Activated CD8-positive, alpha-beta memory T cell treated with anti-CD3 and anti-CD28 coated beads, Interleukin-2, amount 50 U/mL, for 24 hours (primary cell): ENCODE data around the gene SLC7A8.

ENCODE experiments used
- DNase-seq: peaks from one replicate; pipeline ENCODE4 v3.0.0-alpha.2; 2020; ENCODE audit errors: extremely low read depth

The SLC7A8 gene

GRCh38 chr14:23094666-23095195, 88.7 kb downstream of the SLC7A8 start, which contains the start of gene ACIN1:
Gene ACIN1 (minus strand): TSS chr14:23095136. CDS start chr14:23095112, 24 bp downstream.
- peak; percentile 60 for DNase-seq

- no peak for DNase-seq
These were observed 89.3 kb downstream of the SLC7A8 start for GRCh38 chr14:23093991-23094665.

DNA sequence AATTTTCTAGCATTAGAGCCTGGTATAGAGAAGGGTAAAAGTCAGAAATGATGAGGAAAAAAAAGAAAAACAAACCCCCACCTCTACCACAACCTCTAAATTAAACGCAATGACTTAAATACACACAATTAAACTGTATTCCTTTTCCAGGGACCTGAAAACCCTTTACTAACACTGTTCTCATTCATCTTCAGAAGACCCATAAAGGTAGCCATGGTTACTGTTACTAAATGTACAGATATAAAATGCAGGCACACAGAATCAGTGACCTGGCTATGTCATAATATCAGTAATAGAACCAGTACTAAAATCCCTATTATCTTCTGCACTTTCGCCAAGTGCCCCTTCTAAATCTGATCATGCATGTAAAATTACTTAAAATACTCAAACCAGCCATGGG, 89.9 kb downstream of the SLC7A8 start:
- no peak for DNase-seq

- no peak for DNase-seq
These were observed 90.4 kb downstream of the SLC7A8 start for GRCh38 chr14:23093104-23093503.

DNA sequence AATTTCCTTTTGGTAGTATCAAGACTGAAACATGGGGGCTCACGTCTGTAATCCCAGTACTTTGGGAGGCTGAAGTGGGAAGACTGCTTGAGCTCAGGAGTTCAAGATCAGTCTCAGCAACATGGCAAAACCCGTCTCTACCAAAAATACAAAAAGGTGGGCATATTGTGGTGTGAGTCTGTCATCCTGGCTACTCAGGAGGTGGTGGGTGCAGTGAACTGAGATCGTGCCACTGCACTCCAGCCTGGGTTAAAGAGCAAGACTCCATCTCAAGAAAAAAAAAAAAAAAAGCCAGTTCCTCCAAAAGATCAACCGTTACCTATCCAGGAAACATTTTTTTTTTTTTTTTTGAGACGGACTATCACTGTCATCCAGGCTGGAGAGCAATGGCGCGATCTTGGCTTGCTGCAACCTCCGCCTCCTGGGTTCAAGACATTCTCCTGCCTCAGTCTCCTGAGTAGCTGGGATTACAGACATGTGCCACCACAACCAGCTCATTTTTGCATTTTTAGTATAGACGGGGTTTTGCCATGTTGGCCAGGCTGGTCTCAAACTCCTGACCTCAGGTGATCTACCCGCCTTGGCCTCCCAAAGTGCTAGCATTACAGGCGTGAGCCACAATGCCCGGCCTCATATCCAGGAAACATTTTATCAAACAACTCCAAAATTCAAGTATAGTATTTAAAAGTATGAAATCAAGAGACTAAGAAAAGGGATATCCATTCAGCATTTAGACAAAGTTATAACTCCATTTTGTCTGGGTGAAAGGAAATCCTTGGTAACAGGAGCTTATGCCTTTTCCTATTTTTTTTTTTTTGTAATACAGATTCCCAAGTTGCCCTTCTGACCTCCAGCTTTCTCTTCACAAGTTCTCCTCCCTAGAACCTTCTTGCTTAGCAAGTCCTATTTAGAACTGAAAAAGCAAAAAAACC, 91.9 kb downstream of the SLC7A8 start:
- DNase-seq, result no peak

DNA sequence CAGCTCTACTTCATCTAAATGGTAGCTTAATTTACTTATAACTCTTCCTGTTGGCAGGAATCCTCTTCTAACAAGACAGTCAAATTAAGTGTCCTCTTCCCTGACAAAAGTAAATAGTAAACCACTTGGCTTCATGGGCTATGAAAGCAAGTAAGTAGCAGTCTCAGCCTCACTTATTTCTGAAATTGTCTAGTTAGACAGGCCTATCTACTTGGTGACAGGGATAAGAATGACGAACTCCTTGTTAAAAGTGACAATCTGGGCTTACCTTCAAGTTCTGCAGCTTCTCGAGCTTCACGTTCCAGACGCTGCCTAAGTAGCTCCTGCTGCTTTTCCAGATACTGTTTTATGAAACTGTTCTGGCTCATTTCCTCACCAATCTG, 93.2 kb downstream of the SLC7A8 start:
- DNase-seq, result no peak

GRCh38 chr14:23089498-23090253, 93.8 kb downstream of the SLC7A8 start:
- no peak for DNase-seq

GRCh38 chr14:23086565-23086964, 96.9 kb downstream of the SLC7A8 start:
- no peak for DNase-seq

DNA sequence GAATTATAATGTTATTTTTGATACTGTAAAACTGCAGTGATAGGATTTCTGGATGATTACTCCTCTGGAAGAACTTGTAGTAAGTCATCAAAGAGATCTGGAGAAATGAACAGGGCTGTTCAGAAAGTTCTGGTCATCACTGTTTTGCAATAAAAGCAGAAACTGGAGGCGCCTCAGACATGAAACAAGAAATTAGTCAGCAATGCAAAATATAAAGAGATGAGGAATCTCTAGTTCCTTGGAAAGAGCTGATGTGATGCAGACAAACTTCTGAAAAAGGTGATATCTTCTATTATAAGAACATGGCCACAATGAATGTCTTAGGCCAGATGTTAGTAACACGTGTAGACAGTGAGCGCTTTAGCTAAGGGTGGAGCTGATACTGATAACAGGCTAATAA, 98.0 kb downstream of the SLC7A8 start:
- no peak for DNase-seq

DNA sequence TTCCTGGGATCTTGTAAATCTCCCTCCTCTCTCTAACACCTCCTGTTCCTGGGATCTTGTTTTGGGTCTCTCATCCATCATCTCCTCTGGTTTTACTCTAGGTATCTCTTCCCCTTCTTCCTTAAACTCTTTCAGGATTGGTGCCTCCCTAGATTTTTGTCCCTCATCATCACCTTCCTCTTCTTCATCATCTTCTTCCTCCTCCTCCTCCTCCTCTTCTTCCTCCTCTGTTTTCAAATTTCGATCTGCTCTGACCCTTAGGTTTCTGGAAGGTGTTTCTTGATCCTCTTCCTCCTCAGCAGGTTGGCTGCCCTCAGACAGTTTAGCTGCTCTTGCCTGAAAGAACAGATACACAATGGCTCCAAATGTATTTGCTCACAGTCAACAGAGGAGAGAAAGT, 103.0 kb downstream of the SLC7A8 start:
- no peak for DNase-seq

DNA sequence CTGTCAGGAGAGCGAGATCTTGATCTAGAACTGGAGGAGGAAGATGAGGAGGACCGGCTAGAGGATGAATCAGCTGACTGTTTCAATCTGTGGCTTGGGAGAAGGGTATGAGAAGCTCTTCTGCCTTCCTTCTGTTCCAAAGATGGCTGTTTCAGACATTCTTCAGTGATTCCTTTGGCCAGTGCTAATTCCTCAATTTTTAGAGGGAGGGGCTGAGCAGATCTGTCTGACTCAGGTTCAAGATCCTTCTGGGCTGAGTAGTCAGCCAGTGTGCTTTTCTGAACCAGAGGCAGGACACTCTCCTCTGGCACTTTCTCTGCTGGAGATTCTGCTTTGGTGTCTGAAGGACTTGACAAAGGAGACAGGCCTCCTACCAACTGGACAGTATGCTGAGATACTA, 103.7 kb downstream of the SLC7A8 start:
- DNase-seq, result no peak

DNA sequence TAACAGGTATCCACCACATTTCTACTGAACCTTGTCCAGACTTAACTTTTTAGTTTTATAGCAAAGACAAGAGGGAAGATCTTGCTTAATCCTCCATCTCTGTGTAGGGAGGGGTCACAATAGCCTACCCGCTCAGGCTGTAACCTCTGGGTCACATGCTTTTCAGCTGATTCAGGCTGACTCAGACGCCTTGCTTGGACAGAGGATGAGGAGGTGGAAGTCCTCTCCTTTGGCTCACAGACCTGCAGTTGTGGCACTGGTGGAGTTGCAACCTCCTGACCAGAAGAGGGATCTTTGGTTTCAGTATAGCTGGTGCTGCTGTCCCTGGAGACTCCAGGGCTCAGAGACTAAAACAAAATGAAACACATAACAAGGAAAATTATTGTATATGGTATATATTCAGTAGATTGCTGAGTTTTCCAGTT, 104.8 kb downstream of the SLC7A8 start:
- no peak for DNase-seq

- DNase-seq, result no peak
These were observed 105.5 kb downstream of the SLC7A8 start for GRCh38 chr14:23077962-23078361.

DNA sequence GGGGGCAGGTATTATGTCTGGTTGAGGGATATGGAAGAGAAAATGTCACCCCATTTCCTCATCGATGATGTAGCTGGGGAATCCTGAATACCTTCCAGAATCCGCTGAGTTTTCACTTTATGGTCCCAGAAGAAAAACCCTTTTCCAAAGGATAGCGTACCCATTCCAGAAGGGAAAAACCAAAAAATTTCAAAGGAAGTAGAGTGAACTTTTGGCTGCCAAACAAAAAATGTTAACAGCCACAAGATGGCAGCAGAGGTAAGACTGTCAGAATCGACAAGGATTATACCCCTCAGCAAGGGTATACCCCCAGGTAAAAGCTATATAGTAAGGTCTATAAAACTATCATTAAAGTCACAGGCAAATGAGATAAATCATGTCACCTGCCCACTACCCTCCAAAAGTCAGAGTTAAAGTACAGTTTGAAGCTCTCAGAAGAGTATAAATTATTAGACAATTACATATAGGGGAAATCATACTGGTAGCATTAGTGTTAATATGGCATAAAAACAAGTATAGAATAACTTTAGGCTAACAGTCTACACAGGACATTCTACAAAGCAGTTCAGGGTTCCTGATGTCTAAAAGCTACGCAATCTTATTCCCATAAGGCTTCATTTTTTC, 106.6 kb downstream of the SLC7A8 start:
- DNase-seq, result no peak
